ENCODE results near the gene TRIM45.

- TF ChIP-seq, protein P1, sequence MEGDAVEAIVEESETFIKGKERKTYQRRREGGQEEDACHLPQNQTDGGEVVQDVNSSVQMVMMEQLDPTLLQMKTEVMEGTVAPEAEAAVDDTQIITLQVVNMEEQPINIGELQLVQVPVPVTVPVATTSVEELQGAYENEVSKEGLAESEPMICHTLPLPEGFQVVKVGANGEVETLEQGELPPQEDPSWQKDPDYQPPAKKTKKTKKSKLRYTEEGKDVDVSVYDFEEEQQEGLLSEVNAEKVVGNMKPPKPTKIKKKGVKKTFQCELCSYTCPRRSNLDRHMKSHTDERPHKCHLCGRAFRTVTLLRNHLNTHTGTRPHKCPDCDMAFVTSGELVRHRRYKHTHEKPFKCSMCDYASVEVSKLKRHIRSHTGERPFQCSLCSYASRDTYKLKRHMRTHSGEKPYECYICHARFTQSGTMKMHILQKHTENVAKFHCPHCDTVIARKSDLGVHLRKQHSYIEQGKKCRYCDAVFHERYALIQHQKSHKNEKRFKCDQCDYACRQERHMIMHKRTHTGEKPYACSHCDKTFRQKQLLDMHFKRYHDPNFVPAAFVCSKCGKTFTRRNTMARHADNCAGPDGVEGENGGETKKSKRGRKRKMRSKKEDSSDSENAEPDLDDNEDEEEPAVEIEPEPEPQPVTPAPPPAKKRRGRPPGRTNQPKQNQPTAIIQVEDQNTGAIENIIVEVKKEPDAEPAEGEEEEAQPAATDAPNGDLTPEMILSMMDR (IDR thresholded peaks at IDR 0.05; ENCODE audit: insufficient read depth, low read length): no peak
- no peak for TF ChIP-seq POLR2AphosphoS5 (IDR thresholded peaks at IDR 0.05; ENCODE audit: low read depth)
Observed at GRCh38 chr1:117066367-117066766, 55.2 kb downstream of the TRIM45 start.

Data from HL-60 (cell line).